ENCODE results near the gene KCNAB2. TPM values are rescaled to one million over a fixed set of nuclear protein-coding genes. Genes with fewer than 3 reads are reported as not detected.

Gene KCNAB2
- total RNA-seq, 4 donors from 2014 or later: 9.9 to 42.2 (median 17.0) TPM

DNA sequence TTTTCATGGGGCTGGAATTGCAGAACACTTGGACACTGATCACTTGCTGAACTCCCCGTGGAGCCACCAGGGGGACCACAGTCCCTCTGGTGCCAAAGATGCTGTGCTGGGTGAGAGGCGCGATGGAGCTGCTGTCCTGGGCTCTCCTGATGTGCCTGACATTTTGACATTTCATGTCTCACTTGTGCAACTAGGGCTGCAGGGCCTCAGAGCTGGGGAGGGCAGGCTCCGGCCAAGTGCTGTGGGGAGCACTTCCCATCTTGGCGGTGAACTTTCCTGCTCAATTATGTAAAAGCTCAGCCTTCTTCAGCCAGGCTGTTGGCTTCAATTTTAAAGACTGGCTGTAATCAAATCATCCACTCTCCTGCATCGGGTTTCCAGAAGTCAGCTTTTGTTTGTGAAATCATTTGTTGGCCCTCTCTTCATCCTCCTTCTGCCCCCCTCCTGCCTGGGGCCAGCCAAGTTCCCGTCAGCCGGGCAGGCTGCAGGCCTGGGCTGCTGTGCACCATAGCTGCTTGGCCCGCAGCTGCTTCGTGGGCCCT, 36.8 kb downstream of the KCNAB2 start:
- ATAC-seq (ENCODE audit: low FRiP score): peak; percentile 31
- no peak for DNase-seq (ENCODE audit: low spot score)
- TF ChIP-seq, protein P1, sequence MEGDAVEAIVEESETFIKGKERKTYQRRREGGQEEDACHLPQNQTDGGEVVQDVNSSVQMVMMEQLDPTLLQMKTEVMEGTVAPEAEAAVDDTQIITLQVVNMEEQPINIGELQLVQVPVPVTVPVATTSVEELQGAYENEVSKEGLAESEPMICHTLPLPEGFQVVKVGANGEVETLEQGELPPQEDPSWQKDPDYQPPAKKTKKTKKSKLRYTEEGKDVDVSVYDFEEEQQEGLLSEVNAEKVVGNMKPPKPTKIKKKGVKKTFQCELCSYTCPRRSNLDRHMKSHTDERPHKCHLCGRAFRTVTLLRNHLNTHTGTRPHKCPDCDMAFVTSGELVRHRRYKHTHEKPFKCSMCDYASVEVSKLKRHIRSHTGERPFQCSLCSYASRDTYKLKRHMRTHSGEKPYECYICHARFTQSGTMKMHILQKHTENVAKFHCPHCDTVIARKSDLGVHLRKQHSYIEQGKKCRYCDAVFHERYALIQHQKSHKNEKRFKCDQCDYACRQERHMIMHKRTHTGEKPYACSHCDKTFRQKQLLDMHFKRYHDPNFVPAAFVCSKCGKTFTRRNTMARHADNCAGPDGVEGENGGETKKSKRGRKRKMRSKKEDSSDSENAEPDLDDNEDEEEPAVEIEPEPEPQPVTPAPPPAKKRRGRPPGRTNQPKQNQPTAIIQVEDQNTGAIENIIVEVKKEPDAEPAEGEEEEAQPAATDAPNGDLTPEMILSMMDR (IDR thresholded peaks at IDR 0.05): no peak

DNA sequence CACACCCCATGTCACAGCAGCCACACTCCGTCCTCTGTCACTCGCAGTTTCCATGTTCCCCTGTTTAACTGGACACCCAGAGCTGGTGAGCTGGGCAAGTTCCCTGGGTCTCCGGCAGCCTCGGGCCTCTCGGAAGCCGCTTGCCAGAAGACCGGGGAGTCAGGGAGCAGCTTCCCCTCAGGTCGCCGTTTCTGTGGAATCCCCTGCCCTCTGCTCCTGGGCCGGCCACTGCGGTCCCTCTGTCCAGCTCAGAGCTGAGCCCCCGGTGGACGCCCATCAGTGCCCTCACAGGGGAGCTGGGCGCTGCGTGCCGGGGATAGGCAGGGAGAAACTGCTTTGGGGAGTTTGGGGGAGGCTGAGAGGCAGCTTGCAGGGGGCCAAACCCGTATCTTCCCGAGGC, 37.7 kb downstream of the KCNAB2 start:
- ATAC-seq (ENCODE audit: low FRiP score) (no peak), DNase-seq (ENCODE audit: low spot score) (no peak)
- TF ChIP-seq, protein P1 (IDR thresholded peaks at IDR 0.05): no peak

DNA sequence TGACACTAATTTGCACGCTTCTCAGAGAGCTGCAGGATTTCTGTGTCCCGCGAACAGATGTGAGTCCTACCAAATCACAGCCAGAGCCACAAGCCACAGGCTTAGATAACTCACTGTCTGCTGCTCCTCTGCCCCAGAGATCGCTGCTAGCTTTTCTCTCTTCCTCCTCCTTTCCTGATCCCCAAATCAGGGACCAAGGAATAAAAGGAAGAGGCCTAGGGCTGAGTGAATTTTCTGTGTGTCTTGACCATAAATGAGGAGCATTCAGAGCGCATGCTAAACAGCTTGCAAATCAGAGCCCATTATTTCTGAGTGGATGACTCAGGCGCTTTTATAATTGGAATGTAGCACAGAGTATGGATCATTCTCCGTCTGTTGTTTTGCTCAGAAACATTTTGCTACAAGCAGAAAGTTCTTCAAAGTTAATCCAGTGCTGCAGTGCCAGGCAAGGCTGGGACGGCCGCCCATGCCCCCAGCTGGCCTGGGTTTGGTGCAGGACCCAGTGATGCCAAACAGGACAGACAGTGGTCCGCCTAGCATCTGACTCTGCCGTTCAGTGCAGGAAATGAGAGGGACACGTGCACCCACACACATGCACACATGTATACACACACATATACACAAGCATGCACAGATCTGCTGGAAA, 38.2 kb downstream of the KCNAB2 start:
- DNase-seq (ENCODE audit: low spot score) (no peak), ATAC-seq (ENCODE audit: low FRiP score) (no peak)
- TF ChIP-seq, protein P1 (IDR thresholded peaks at IDR 0.05): no peak

DNA sequence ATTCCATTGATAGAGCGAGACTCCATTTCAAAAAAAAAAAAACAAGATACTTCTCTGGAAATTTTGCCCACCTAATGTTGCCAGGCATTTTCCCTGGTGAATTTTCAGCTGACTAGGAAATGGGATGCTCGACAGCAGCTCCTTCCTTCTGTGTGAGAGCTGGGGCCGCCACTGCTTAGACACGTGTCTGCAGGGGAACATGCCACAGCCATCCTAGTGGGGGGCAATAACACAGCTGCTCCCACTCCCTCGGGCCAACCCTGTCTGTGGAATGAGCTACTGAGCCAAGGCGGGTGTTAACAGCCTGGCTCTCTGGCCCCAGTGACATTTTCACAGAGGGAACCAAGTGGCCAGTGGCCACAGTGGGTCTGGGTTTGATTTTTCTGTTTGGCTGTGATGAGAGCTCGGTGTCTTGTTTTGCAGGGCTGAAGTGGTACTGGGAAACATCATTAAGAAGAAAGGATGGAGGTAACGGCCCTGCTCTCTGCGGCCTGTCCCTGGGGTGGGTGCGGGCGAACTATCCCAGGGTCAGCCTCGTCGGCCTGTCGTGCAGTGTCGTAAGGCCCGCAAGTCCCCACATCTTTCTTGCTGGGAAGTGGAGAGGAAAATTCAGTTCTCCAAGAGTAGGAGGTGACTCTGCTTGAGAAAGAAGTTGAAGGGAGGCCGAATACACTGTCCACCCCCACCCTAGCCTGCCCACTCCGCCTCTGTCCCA, 39.2 kb downstream of the KCNAB2 start:
- no peak for ATAC-seq (ENCODE audit: low FRiP score)
- TF ChIP-seq, protein P1 (IDR thresholded peaks at IDR 0.05): no peak
- no peak for DNase-seq (ENCODE audit: low spot score)

DNA sequence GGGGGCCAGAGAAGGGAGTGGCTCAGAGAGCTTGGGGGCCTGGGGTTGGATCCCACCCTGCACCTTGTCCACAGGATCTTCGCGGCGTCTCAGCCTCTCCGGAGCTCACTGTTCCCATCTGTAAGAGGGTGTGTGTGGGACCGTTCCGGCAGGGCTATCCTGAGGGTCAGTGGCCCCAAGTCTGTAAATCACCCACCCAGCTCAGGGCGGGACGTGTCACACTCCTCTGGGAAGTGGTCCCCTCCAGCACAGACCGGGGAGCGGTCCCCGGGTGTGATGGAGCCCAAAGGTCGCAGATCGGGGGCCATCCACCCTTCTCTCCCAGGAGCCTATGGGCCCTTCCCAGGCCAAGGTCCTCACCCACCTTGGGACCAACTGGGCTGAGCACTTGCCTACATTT, 40.0 kb downstream of the KCNAB2 start:
- TF ChIP-seq, protein P1 (IDR thresholded peaks at IDR 0.05): no peak
- ATAC-seq (ENCODE audit: low FRiP score): no peak
- no peak for DNase-seq (ENCODE audit: low spot score)

DNA sequence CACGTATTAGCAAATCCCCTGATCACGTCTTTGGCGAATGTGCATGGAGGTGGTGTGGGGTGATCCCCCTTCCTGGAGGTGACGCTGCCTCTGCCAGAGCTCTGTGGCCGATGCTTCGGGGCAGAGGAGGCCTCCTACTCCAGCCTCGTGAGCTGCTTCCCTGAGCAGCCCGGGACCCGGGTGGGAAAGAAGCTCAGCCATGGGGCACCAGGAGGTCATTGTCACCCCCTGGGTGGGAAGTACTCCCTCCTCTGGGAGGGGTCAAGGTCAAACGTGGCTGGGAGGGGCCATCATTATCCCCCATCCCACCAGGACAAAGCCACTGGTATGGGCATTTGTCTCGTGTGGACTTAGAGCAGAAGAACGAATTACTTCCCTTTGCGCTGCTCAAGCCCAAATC, 40.7 kb downstream of the KCNAB2 start:
- TF ChIP-seq, protein P1 (IDR thresholded peaks at IDR 0.05): no peak
- DNase-seq (ENCODE audit: low spot score): no peak
- no peak for ATAC-seq (ENCODE audit: low FRiP score)

All from omental fat pad (tissue), 4 donors.